ENCODE data around the gene PPCDC.

The PPCDC gene

DNA sequence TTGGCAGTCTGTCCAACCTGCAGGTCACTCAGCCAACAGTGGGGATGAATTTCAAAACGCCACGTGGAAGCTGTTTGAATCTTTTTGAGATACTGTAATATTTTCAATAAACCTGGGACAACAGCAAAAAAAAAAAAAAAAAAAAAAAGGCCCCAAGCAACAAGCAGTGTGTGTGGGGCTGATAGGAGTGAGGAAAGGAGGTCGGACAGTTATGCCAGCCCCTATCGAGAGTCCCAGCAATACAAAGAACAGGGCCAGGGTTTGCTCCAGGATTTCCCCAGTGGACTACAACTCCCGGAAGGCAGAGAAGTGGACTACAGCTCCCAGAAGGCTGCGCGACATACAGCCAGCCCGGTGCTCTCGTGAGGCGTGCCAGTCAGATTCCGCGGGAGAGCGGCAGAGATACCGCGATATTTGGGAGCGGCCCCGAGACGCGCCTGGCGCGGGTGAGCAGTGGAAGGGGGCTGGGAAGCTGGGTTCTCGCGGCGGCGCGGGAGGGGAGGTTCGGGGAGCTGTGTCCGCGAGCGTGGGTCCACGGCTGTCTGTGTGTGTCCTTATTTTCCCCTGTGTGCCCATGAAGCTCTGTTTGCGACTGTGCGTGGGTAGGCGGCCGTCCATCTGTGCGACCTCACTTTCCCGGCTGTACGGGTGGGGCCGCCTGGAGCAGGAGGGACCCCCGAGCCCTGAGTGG is at the start of gene PPCDC:
Gene PPCDC, plus strand, starts transcription at position 410 of the 691 bp plus-strand sequence. CDS start 4,729 bp downstream, outside the sequence.
- no peaks in the 10 kb centered on the region for H3K27me3 Mint-ChIP-seq (ENCODE audit: low read depth)
- peaks cover 2% of the 10 kb centered on the region for H3K36me3 Mint-ChIP-seq (ENCODE audit: low read depth)
- H3K9me3 Mint-ChIP-seq: no peaks in the 10 kb centered on the region
- peak within 1 kb of the TSS; percentile 93 for H3K27ac Mint-ChIP-seq
- H3K4me1 Mint-ChIP-seq (ENCODE audit: low read depth): peaks cover 18% of the 10 kb centered on the region
- H3K4me3 Mint-ChIP-seq: peak within 1 kb of the TSS; percentile 99

DNA sequence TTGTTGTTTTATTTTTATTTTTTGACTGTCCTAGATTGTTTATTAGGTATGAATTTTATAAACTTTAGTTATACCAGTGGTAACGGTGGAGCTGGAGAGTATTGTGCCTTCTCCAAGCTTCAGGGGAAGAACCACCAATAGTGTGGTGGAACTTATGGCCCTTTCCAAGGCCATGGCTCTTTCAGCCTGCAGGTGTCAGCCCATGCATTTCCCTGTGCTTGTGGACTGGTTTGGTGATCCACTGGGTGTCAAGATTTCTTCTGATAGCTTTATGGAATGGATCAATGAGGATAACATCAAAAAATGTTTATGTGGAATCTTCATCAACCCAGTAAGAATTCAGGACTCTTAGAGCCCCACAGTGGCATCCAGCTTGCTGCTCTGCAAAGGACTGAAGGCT is 47.2 kb upstream of the PPCDC start:
- Mint-ChIP-seq H3K27ac (no peak overlapping the region), H3K27me3 (ENCODE audit: low read depth) (peaks cover 4% of the 10 kb centered on the region), H3K4me3 (no peak overlapping the region), H3K4me1 (ENCODE audit: low read depth) (peaks cover 2% of the 10 kb centered on the region), H3K36me3 (ENCODE audit: low read depth) (no peaks in the 10 kb centered on the region), H3K9me3 (no peaks in the 10 kb centered on the region)

DNA sequence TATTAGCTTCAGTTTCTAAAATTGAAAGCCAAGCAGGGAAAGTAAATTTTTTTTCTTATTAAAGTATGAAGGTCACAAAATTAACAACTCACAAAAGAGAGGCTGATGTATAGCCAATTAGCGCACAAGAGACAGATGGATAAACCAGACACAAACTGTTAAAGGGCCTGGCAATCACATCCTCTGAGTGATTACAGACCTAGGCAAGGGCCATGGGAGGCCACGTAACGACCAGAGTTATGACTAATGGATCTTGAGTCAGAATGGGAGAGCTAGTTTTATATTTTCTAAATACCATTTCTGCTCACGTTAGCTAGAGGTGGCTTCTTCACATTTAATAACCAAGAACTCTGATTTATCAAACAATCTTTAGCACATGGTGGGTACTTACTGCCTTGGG is 45.8 kb upstream of the PPCDC start:
- Mint-ChIP-seq H3K36me3 (ENCODE audit: low read depth) (no peaks in the 10 kb centered on the region), H3K4me3 (no peak overlapping the region), H3K27me3 (ENCODE audit: low read depth) (peaks cover 4% of the 10 kb centered on the region), H3K27ac (no peak overlapping the region), H3K4me1 (ENCODE audit: low read depth) (peaks cover 2% of the 10 kb centered on the region), H3K9me3 (no peaks in the 10 kb centered on the region)

DNA sequence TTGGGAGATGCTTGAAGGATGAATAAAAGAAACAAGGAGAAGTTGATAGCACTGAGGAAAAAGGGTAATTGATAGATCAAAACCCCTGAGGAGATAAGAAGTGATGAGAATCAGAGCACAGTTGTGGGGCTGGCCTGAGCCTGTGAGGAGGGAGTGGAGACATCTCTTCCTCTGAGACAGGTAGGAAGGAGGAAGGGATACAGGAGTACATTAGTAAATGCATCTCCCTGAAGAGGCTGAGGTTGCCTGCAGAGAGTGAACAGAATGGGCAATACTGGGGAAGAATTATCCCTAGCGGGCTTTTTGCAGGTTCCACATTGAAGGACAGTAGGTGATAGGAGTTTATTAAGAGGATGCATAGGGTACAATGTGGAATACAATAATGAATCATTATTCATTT is 45.3 kb upstream of the PPCDC start:
- Mint-ChIP-seq H3K9me3 (no peaks in the 10 kb centered on the region), H3K27ac (no peak overlapping the region), H3K27me3 (ENCODE audit: low read depth) (peaks cover 4% of the 10 kb centered on the region), H3K36me3 (ENCODE audit: low read depth) (no peaks in the 10 kb centered on the region), H3K4me3 (no peak overlapping the region), H3K4me1 (ENCODE audit: low read depth) (peaks cover 2% of the 10 kb centered on the region)

DNA sequence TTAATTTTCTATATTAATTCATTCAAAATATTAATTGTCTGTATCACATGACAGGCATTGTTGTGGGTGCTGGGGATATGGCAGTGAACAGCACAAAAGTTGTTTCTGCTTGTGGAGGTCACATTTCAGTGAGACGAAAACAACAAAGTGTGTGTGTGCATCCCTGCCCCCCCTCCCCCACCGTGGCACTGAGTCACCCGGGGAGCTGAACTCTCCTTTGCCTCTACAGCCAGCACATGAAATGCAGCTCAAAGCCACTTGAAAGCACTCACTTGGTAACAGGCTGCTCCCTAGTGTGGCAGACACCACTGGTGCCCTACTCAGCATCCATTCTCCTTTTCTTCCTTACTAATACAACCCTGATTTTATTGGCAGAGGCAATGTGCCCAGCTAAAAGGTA is 44.9 kb upstream of the PPCDC start:
- Mint-ChIP-seq H3K4me1 (ENCODE audit: low read depth) (peaks cover 2% of the 10 kb centered on the region), H3K9me3 (no peaks in the 10 kb centered on the region), H3K27me3 (ENCODE audit: low read depth) (peaks cover 4% of the 10 kb centered on the region), H3K27ac (no peak overlapping the region), H3K36me3 (ENCODE audit: low read depth) (no peaks in the 10 kb centered on the region), H3K4me3 (no peak overlapping the region)

GRCh38 chr15:74982183-74982582 is 41.2 kb upstream of the PPCDC start:
- no peaks in the 10 kb centered on the region for H3K36me3 Mint-ChIP-seq (ENCODE audit: low read depth)
- H3K27ac Mint-ChIP-seq: no peak overlapping the region
- H3K4me3 Mint-ChIP-seq: no peak overlapping the region
- peaks cover 9% of the 10 kb centered on the region for H3K27me3 Mint-ChIP-seq (ENCODE audit: low read depth)
- H3K4me1 Mint-ChIP-seq (ENCODE audit: low read depth): peaks cover 7% of the 10 kb centered on the region
- H3K9me3 Mint-ChIP-seq: no peaks in the 10 kb centered on the region

DNA sequence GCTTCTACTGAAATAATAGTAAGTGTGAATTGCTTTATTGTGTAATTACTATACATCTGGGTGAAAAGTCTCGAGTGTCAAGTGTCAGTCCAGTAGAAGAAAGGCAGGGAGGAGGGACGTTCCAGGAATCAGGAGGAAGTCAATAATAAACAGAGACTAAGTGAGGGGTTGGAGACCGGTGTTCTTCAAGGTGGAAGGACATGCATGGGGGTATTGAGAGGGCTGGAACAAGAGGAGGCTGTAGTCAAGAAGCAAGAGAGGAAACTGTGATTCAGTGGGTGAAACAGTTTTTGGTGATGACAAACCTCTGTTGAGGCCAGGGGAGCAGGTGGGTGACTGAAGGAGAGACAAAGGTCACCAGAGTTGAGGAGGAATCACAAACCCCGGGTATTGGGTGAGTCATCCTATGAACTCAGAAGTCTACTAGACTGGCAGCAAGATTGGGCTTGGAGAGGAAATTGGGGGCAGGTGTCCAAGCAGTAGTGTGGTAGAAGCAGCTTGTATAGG is 39.6 kb upstream of the PPCDC start:
- Mint-ChIP-seq H3K4me3 (no peak overlapping the region), H3K27me3 (ENCODE audit: low read depth) (peaks cover 12% of the 10 kb centered on the region), H3K9me3 (no peaks in the 10 kb centered on the region), H3K27ac (no peak overlapping the region), H3K36me3 (ENCODE audit: low read depth) (no peaks in the 10 kb centered on the region), H3K4me1 (ENCODE audit: low read depth) (peaks cover 5% of the 10 kb centered on the region)

DNA sequence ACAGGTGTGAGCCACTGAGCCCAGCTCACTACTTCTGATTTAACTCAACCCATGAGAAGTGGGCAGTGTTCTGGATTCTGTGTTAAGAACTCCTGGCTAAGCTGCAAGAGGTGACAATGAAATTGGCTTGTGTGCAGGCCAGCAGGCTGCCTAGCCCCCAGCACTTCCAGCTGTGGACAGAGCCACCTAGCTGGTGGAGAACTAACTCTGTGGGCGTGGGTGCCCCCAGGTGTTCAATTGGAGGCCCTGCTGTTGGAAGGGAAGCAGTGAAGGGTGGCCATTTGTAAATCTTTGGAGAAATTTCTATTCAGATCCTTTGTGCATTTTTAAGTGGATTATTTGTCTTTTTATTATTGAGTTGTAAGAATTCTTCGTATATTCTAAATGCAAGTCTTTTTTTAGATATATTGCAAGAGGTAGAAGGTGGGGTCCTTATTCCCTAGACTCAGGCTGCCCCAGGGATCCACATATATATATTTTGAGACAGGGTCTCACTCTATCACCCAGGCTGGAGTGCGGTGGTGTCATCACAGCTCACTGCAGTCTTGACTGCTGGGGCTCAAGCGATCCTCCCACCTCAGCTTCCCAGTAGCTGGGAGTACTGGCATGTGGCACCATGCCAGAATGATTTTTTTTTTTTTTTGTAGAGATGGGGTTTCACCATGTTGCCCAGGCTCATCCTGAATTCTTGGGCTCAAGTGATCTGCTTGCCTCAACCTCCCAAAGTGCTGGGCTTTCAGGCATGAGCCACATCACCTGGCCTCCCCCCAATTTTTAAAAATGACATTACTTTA is 35.2 kb upstream of the PPCDC start:
- H3K27me3 Mint-ChIP-seq (ENCODE audit: low read depth): peaks cover 20% of the 10 kb centered on the region
- no peaks in the 10 kb centered on the region for H3K9me3 Mint-ChIP-seq
- H3K4me1 Mint-ChIP-seq (ENCODE audit: low read depth): peaks cover 5% of the 10 kb centered on the region
- H3K4me3 Mint-ChIP-seq: no peak overlapping the region
- H3K36me3 Mint-ChIP-seq (ENCODE audit: low read depth): no peaks in the 10 kb centered on the region
- no peak overlapping the region for H3K27ac Mint-ChIP-seq

DNA sequence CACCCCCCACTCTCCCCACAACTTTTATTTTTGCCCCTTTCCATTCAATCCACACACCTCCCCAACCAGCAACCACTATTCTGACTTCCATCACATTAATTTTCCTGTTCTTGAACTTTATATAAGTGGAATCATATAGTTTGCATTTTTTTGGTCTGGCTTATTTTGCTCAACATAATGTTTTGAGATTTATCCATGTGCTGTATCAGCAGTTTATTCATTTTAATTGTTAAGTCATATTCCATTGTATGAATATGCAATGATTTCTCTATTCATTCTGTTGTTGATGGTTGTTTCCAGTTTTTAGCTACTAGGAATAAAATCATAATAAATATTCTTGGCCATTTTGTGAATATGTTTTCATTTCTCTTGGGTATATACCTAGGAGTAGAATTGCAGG is 33.9 kb upstream of the PPCDC start:
- no peak overlapping the region for H3K4me3 Mint-ChIP-seq
- H3K9me3 Mint-ChIP-seq: no peaks in the 10 kb centered on the region
- H3K27ac Mint-ChIP-seq: no peak overlapping the region
- H3K36me3 Mint-ChIP-seq (ENCODE audit: low read depth): no peaks in the 10 kb centered on the region
- peaks cover 21% of the 10 kb centered on the region for H3K27me3 Mint-ChIP-seq (ENCODE audit: low read depth)
- H3K4me1 Mint-ChIP-seq (ENCODE audit: low read depth): no peaks in the 10 kb centered on the region

GRCh38 chr15:74992619-74993018 is 30.8 kb upstream of the PPCDC start:
- Mint-ChIP-seq H3K4me1 (ENCODE audit: low read depth) (peaks cover 7% of the 10 kb centered on the region), H3K27ac (no peak overlapping the region), H3K9me3 (no peaks in the 10 kb centered on the region), H3K36me3 (ENCODE audit: low read depth) (no peaks in the 10 kb centered on the region), H3K27me3 (ENCODE audit: low read depth) (peaks cover 32% of the 10 kb centered on the region), H3K4me3 (no peak overlapping the region)

DNA sequence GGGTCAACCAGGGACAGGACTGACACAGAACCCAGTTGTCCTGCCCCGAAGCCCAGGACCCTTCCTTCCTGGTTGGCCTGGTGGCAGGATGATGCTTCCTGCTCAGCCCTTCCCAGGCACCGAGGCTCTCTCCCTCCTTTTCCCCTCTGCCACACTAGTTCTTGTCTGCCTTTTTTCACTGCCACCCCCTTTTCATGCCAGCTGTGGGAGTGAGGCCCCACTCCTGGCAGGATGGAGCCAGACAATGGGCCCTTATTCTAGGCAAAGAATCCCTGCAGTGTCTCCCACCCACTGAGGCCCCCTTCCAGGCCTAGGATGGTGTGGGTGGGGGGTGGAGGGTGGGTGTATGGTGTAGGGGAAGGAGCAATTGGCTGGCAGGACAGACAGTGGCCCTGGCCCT is 29.2 kb upstream of the PPCDC start:
- no peaks in the 10 kb centered on the region for H3K9me3 Mint-ChIP-seq
- H3K27ac Mint-ChIP-seq: no peak overlapping the region
- H3K4me1 Mint-ChIP-seq (ENCODE audit: low read depth): peaks cover 7% of the 10 kb centered on the region
- no peak overlapping the region for H3K4me3 Mint-ChIP-seq
- peaks cover 41% of the 10 kb centered on the region for H3K27me3 Mint-ChIP-seq (ENCODE audit: low read depth)
- H3K36me3 Mint-ChIP-seq (ENCODE audit: low read depth): no peaks in the 10 kb centered on the region

DNA sequence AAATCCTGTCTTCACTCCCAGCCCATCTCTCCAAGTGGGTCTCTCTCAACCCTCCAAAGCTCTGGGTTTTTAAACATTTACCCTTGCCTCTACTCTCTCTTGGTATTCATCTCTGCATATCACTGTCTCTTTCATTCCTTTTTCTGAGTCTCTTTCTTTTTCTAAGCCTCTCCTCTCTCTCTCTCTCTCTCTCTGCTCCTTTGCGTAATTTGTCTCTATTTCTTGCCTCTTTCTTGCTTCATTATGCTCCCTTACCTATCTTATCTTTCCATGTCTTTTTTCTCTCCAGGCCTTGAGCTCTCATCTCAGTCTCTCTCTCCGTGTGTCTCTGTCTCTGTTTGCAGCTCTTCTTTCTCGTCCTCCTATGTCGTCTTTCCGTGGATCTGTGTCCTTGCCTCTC is 28.7 kb upstream of the PPCDC start:
- Mint-ChIP-seq H3K4me1 (ENCODE audit: low read depth) (peaks cover 7% of the 10 kb centered on the region), H3K27me3 (ENCODE audit: low read depth) (peaks cover 42% of the 10 kb centered on the region), H3K36me3 (ENCODE audit: low read depth) (no peaks in the 10 kb centered on the region), H3K27ac (no peak overlapping the region), H3K4me3 (peak overlapping the region; percentile 54), H3K9me3 (no peaks in the 10 kb centered on the region)

DNA sequence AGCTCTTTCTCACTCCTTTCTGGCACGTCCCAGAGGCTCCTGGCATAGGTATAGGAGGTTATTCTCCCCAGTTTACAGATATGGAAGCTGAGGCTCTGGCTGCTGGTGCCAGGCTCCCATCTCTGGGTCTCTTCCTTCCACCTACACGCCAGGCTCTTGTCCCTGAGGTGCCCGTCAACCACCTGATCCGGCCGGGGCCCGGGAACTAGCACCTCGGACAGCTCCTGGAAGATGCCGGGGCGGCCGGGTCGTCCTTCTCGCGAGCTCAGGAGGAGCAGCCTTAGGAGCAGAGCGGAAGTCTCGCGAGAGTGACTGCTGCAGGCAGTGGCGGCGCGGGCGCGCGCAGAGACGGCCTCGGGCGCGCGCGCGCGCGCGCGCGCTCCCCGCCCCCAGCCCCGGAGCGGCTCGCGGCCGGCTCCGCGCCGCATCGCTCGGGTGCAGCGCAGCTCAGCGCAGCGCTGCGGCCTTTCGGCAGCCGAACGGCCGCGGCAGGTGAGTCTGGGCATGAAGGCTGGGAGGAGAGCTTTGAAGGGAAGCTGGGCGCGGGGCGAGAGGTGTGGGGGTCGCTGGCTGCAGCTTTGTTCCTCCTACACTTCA is 28.1 kb upstream of the PPCDC start, which contains the start of gene SCAMP5:
Gene SCAMP5, plus strand, starts transcription at position 382 of the 597 bp plus-strand sequence. CDS start 16,277 bp downstream, outside the sequence.
- Mint-ChIP-seq H3K27ac (no peak within 1 kb of the TSS), H3K9me3 (no peaks in the 10 kb centered on the region), H3K4me1 (ENCODE audit: low read depth) (peaks cover 7% of the 10 kb centered on the region), H3K27me3 (ENCODE audit: low read depth) (peaks cover 42% of the 10 kb centered on the region), H3K4me3 (peak within 1 kb of the TSS; percentile 54), H3K36me3 (ENCODE audit: low read depth) (no peaks in the 10 kb centered on the region)

- Mint-ChIP-seq H3K9me3 (no peaks in the 10 kb centered on the region), H3K36me3 (ENCODE audit: low read depth) (no peaks in the 10 kb centered on the region), H3K27me3 (ENCODE audit: low read depth) (peaks cover 38% of the 10 kb centered on the region), H3K4me1 (ENCODE audit: low read depth) (peaks cover 7% of the 10 kb centered on the region), H3K27ac (no peak overlapping the region), H3K4me3 (peak overlapping the region; percentile 52)
Observed at GRCh38 chr15:74995779-74996765, 27.3 kb upstream of the PPCDC start.
